Uterus (tissue), 4 donors: Measurements from ENCODE around the gene WFDC2. TPM values are rescaled to one million over a fixed set of nuclear protein-coding genes. Genes with fewer than 3 reads are reported as not detected.

Experiments used
- DNase-seq, 2 donors: peaks; one replicate each; pipeline ENCODE4 v3.0.0-alpha.2; 2019 to 2020
- H3K27ac ChIP-seq, 2 donors: fragments of 200-600 bp; sonication (generic); 1 replicate in 1 of 2; 2 replicates in 1 of 2; pipeline ENCODE4 v1.5.1; 2016 to 2018
- H3K27me3 ChIP-seq, 2 donors: fragments of 200-600 bp; sonication (generic); one replicate each; pipeline ENCODE4 v1.5.1; 2018 to 2019; ENCODE audit warnings: control low read depth in 1 of 2
- H3K36me3 ChIP-seq, 2 donors: fragments of 200-600 bp; sonication (generic); one replicate each; pipeline ENCODE4 v1.5.1; 2019; ENCODE audit warnings: control low read depth in 1 of 2
- H3K4me1 ChIP-seq, 2 donors: fragments of 200-600 bp; sonication (generic); one replicate each; pipeline ENCODE4 v1.5.1; 2018 to 2019; ENCODE audit warnings: control low read depth in 1 of 2
- H3K4me3 ChIP-seq, 2 donors: fragments of 200-600 bp; sonication (generic); 1 replicate in 1 of 2; 2 replicates in 1 of 2; pipeline ENCODE4 v1.5.1; 2018 to 2019; ENCODE audit warnings: mild to moderate bottlenecking in 1 of 2
- H3K9me3 ChIP-seq, 2 donors: fragments of 200-600 bp; sonication (generic); one replicate each; pipeline ENCODE4 v1.5.1; 2019; ENCODE audit warnings: control low read depth in 1 of 2
- POLR2A ChIP-seq, 2 donors: fragments of 450-650 bp; IDR thresholded peaks; one replicate each; pipeline ENCODE4 v1.6.1; 2016; ENCODE audit warnings: antibody characterized with exemption in 2 of 2, mild to moderate bottlenecking in 1 of 2, moderate library complexity in 1 of 2
- intact Hi-C: fragments of 100-400 bp; cut with DNase I; formaldehyde crosslinking; loops from one replicate; pipeline ENCODE4 v1.15.1; 2023; ENCODE audit warnings: low total_unique reads
- total RNA-seq, 4 donors: library from RNA; depleted of rRNA in 3 of 4; stranded (reverse); fragments of >200 nt in 3 of 4; gene quantifications; one replicate each; pipeline versions ENCODE4 v1.1.0 to v1.2.4, GENCODE V29; 2014 to 2023
- TF ChIP-seq, protein P1 (sequence below), 4 experiments: fragments of 200-600 bp in 2 of 4; fragments of 450-650 bp in 2 of 4; sonication (generic) in 2 of 4; IDR thresholded peaks; one replicate each; pipeline ENCODE4 v1.5.1; 2016 to 2019; ENCODE audit warnings: antibody characterized with exemption in 4 of 4, mild to moderate bottlenecking in 2 of 4, moderate library complexity in 1 of 4
- donor health status: DM: yes; HTN: yes; CAD: no.

Gene WFDC2
- total RNA-seq, 4 donors from 2014 or later = 7.9 to 18.3 (median 15.5) TPM; not detected in 1

DNA sequence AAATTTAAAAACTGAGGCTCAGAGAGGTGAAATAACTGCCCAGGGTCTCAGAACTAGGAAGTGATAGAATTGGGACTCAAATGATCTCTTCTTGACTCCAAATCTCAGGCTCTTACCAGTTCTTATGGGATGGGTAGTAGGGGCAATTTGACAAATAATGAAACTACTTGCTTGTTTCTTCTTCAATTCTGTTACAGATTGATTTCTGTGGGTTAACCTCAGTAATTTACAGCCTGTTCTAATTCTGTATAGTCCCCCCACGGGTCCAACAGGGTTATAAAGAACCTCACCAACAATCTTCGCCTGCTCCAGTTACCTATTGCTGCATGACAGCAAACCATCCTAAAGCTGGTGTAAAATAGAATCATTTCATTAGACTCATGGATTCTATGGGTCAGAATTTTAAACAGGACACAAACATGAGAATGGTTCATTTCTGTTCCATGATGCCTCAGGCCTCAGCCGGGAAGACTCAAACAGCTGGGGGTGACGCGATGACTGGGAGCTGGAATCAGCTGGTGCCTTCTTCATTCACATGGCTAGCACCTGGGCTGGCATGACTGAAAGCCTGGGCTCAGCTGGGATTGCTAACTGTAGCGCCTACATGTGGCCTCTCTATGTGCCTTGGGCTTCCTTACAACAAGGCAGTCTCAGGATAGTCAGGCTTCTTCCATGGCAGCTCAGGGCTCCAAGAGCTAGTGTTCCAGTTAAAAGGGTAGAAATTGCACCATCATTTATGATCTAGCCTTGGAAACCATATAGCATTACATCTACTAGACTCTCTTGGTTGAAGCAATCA, 6.6 kb upstream of the WFDC2 start:
- H3K4me3 ChIP-seq = no peak overlapping the region
- H3K27ac ChIP-seq = no peak overlapping the region
- intact Hi-C loops = no loop called here
- H3K36me3 ChIP-seq = no peaks in the 10 kb centered on the region
- H3K9me3 ChIP-seq = no peaks in the 10 kb centered on the region
- H3K4me1 ChIP-seq = no peaks in the 10 kb centered on the region
- no peak for DNase-seq
- no peaks in the 10 kb centered on the region for H3K27me3 ChIP-seq
- no peak for TF ChIP-seq POLR2A (IDR thresholded peaks at IDR 0.05)
- TF ChIP-seq, protein P1, sequence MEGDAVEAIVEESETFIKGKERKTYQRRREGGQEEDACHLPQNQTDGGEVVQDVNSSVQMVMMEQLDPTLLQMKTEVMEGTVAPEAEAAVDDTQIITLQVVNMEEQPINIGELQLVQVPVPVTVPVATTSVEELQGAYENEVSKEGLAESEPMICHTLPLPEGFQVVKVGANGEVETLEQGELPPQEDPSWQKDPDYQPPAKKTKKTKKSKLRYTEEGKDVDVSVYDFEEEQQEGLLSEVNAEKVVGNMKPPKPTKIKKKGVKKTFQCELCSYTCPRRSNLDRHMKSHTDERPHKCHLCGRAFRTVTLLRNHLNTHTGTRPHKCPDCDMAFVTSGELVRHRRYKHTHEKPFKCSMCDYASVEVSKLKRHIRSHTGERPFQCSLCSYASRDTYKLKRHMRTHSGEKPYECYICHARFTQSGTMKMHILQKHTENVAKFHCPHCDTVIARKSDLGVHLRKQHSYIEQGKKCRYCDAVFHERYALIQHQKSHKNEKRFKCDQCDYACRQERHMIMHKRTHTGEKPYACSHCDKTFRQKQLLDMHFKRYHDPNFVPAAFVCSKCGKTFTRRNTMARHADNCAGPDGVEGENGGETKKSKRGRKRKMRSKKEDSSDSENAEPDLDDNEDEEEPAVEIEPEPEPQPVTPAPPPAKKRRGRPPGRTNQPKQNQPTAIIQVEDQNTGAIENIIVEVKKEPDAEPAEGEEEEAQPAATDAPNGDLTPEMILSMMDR (IDR thresholded peaks at IDR 0.05) = no peak

DNA sequence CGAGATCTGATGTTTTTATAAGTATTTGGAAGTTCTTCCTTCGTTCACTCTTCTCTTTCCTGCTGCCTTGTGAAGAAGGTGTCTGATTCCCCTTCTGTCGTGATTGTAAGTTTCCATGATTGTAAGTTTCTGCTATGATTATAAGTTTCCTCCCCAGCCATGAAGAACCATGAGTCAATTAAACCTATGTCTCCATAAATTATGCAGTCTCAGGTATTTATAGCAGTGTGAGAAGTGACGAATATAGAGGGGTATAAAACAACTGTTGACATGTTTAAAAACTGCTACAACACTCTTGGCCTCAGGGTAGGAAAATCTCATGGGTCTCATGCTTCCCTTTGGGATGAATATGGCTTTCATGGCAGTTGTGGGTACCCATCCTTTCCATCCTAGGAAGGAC, 5.8 kb upstream of the WFDC2 start:
- no peak for DNase-seq
- Histone ChIP-seq H3K4me1 (no peaks in the 10 kb centered on the region), H3K4me3 (no peak overlapping the region), H3K27me3 (no peaks in the 10 kb centered on the region), H3K9me3 (no peaks in the 10 kb centered on the region), H3K36me3 (no peaks in the 10 kb centered on the region), H3K27ac (no peak overlapping the region)
- intact Hi-C loops = no loop called here
- TF ChIP-seq, protein P1 (IDR thresholded peaks at IDR 0.05) = no peak
- TF ChIP-seq POLR2A (IDR thresholded peaks at IDR 0.05) = no peak

DNA sequence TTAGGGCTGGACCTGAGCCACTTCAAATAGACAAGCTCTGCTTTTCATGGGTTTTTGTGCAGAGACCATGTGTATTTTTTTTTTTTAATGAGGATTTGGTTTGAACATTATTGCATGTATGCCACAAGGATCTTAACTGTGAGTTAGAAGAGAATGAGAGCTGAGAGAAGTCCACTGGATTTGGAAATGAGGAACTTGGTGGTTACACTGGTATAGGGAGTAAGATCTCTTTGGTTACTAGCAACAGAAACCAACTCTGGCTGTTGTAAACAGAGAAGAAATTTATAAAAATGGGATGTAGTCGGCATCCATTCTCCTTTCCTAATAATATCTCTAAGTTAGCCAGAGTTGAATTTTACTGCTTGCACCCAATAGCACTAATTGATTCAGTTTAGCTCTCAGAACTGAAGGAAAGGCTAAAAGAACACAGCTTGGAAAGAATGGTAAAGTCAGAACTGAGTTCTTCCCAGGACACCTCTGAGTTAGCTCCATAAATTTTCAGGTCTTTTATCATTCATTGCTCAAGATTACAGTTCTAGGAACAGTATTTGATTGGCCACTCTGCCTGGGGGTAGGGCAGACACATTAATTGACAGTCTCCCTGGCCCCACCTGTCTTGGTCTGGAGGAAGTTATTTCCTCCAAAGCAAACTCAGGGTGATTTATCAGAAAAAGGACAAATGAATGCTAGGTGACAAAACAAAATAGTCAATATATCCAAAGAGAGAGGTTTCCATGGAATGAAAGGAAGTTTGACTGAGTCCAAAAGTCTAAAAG, 3.9 kb upstream of the WFDC2 start:
- intact Hi-C loops = no loop called here
- peaks cover 0 to 8% of the 10 kb centered on the region in 2 donors for H3K4me1 ChIP-seq
- no peak overlapping the region for H3K27ac ChIP-seq

DNA sequence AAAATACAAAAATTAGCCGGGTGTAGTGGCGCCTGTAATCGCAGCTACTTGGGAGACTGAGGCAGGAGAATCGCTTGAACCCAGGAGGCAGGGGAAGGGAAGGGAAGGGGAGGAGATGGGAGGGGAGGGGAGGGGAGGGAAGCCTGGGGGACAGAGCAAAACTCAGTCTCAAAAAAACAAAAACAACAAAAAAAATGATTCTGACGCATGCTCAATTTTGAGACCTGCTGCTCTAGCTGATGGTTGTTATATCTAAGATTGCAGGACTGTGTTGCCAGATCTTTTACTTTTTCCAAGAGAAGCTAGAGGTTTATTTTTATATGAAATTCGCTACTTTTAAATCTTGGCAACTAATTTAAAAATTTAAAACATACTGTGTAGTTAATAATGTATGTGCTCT, 2.4 kb upstream of the WFDC2 start:
- no peak for TF ChIP-seq POLR2A (IDR thresholded peaks at IDR 0.05)
- TF ChIP-seq, protein P1 (IDR thresholded peaks at IDR 0.05) = no peak
- DNase-seq = no peak
- Histone ChIP-seq H3K27ac (no peak overlapping the region), H3K4me3 (no peak overlapping the region), H3K36me3 (no peaks in the 10 kb centered on the region), H3K9me3 (no peaks in the 10 kb centered on the region), H3K27me3 (peaks cover 0 to 7% of the 10 kb centered on the region in 2 donors), H3K4me1 (peaks cover 0 to 8% of the 10 kb centered on the region in 2 donors)
- intact Hi-C loops = no loop called here

More for the DNA sequence above, 3.9 kb upstream of the WFDC2 start:
- TF ChIP-seq, protein P1 (IDR thresholded peaks at IDR 0.05) = no peak
- TF ChIP-seq POLR2A (IDR thresholded peaks at IDR 0.05) = no peak
- DNase-seq = no peak
- Histone ChIP-seq H3K4me3 (no peak overlapping the region), H3K27me3 (peaks cover 0 to 7% of the 10 kb centered on the region in 2 donors), H3K9me3 (no peaks in the 10 kb centered on the region), H3K36me3 (no peaks in the 10 kb centered on the region)

DNA sequence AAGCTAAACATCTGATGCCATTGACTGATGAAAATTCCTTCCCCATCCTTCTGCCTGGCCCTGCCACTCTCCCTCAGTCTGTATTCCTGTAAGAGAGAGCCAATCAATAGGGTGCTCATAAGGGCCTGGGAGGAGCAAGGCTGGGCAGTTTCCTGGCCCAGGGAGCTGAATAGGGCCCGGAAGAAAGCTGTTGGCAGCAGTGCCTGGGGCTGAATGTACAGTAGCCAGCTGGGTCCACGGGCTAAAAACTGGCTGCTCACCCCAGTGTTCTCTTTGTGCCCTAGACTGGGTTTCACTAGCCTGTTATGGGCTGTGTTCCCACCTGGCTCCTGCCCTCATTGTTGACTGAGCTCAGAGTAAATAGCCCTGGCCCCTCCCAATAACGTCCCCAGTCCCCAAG, 1.7 kb upstream of the WFDC2 start:
- Histone ChIP-seq H3K4me1 (peaks cover 0 to 8% of the 10 kb centered on the region in 2 donors), H3K27ac (no peak overlapping the region), H3K4me3 (no peak overlapping the region), H3K27me3 (peaks cover 0 to 7% of the 10 kb centered on the region in 2 donors), H3K36me3 (no peaks in the 10 kb centered on the region), H3K9me3 (no peaks in the 10 kb centered on the region)
- DNase-seq = no peak
- intact Hi-C loops = no loop called here
- TF ChIP-seq POLR2A (IDR thresholded peaks at IDR 0.05) = no peak
- TF ChIP-seq, protein P1 (IDR thresholded peaks at IDR 0.05) = no peak
